ENCODE data around the gene DSCAM.

DSCAM gene

DNA sequence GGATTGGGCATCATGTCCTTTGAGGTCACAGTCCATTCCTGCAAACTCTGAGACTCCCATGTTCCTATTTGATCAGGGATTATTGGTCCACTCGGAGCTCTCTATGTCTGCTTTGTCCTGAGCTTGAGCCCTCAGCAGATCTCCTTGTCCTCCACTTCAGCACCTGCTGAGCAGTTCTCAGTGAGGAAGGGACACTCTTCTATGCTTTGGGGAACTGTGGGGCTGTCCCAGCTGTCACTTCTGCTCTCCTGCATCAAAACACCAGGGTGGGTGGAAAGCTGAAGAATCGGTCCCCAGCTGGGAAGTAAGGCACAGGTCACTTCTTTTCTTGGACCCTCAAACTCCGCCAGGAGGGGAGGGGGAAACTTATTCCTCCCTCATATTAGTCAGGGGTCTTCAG lies 880.2 kb downstream of the DSCAM start:
- in situ Hi-C loops (cut with MboI; ENCODE audit: low sequenced_read_pairs) = no loop called here

DNA sequence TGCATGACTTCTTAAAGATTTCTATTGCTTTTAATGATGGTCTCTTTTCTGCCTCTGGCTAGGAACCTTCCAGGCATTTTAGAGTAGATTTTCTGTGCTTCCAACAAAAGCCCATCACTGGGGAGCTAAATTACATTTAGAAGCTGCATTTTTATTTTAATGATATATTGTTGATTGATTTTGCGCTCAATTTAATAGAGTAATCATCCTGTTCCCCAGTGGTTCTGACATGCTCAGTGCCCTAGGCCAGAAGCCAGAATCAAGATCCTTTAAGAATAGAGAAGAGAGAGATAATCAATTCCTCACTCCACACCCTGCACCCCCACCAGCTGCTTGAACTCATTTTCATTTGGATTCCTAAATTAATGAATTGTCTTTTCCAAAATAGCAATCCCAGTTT lies 881.9 kb downstream of the DSCAM start:
- in situ Hi-C loops (cut with MboI; ENCODE audit: low sequenced_read_pairs) = no loop called here

DNA sequence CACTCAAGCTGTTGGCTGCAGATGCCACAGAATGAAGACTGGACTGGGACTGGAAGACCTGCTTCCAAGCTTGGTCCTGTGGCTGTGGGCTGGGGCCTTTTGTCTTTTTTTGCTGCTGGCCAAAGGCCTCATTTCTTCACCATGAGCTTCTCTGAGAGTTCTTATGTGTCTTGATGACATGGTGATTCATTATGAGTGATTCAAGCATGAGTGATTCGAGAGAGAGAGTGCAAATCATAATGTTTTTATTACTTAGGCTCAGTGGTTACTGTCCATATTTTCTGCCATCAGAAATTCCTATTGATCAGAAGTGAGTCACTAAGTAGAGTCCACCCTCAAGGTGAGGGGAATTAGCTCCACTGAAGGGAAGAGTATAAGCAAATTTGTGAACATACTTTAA lies 885.7 kb downstream of the DSCAM start:
- in situ Hi-C loops (cut with MboI; ENCODE audit: low sequenced_read_pairs) = no loop called here
